ENCODE results near the gene AGO1. TPM values are rescaled to one million over a fixed set of nuclear protein-coding genes. Genes with fewer than 3 reads are reported as not detected.

AGO1 gene
- total and polyA plus RNA-seq, 8 donors = 2.2 to 20.3 (median 10.1) TPM

GRCh38 chr1:35852241-35852640, 30.8 kb upstream of the AGO1 start:
- H3K4me1 ChIP-seq = peaks cover 4 to 38% (median 22%) of the 10 kb centered on the region in 4 donors
- H3K27ac ChIP-seq = peak overlapping the region in 1 of 5 donors; percentile 56
- no peaks in the 10 kb centered on the region for H3K9me3 ChIP-seq
- intact Hi-C loops (cut with DNase I; ENCODE audit: low total_unique reads) = no loop called here
- no peak for DNase-seq
- TF ChIP-seq EP300 (IDR thresholded peaks at IDR 0.05) (no peak), POLR2A (IDR thresholded peaks at IDR 0.05) (no peak), POLR2AphosphoS5 (IDR thresholded peaks at IDR 0.05) (no peak), CTCF (IDR thresholded peaks at IDR 0.05) (no peak)
- 40 to 47% (median 44%) methylated on average over 2 of the region's 2 CpGs for WGBS, 5 donors
- H3K4me3 ChIP-seq = no peak overlapping the region
- peaks cover 23 to 82% (median 77%) of the 10 kb centered on the region in 4 donors for H3K36me3 ChIP-seq
- no peaks in the 10 kb centered on the region for H3K27me3 ChIP-seq

GRCh38 chr1:35854989-35855700, 27.9 kb upstream of the AGO1 start:
- no peaks in the 10 kb centered on the region for H3K27me3 ChIP-seq
- DNase-seq = no peak
- H3K9me3 ChIP-seq = no peaks in the 10 kb centered on the region
- no peak overlapping the region for H3K27ac ChIP-seq
- H3K4me1 ChIP-seq = peaks cover 4 to 33% (median 17%) of the 10 kb centered on the region in 4 donors
- peaks cover 23 to 66% (median 64%) of the 10 kb centered on the region in 4 donors for H3K36me3 ChIP-seq
- TF ChIP-seq EP300 (IDR thresholded peaks at IDR 0.05) (no peak), CTCF (IDR thresholded peaks at IDR 0.05) (no peak), POLR2A (IDR thresholded peaks at IDR 0.05) (no peak), POLR2AphosphoS5 (IDR thresholded peaks at IDR 0.05) (no peak)
- intact Hi-C loops (cut with DNase I; ENCODE audit: low total_unique reads) = no loop called here
- WGBS, 5 donors = 43 to 56% (median 51%) methylated on average over 9 of the region's 9 CpGs
- no peak overlapping the region for H3K4me3 ChIP-seq

- Histone ChIP-seq H3K36me3 (peaks cover 16 to 48% (median 46%) of the 10 kb centered on the region in 4 donors), H3K4me1 (peaks cover 0 to 17% (median 15%) of the 10 kb centered on the region in 4 donors), H3K27me3 (no peaks in the 10 kb centered on the region), H3K9me3 (no peaks in the 10 kb centered on the region), H3K4me3 (no peak overlapping the region), H3K27ac (peak overlapping the region in 1 of 5 donors; percentile 39)
- TF ChIP-seq CTCF (IDR thresholded peaks at IDR 0.05) = no peak
- peak in 1 of 3 donors; percentile 13 for TF ChIP-seq POLR2AphosphoS5 (IDR thresholded peaks at IDR 0.05)
- 23 to 33% (median 26%) methylated on average over 1 of the region's 1 CpG for WGBS, 5 donors
- intact Hi-C loops (cut with DNase I; ENCODE audit: low total_unique reads) = no loop called here
- DNase-seq = no peak
These were observed 26.0 kb upstream of the AGO1 start for GRCh38 chr1:35856964-35857363.

GRCh38 chr1:35857830-35858229, 25.2 kb upstream of the AGO1 start:
- intact Hi-C loops (cut with DNase I; ENCODE audit: low total_unique reads) = no loop called here
- no peak overlapping the region for H3K4me3 ChIP-seq
- H3K36me3 ChIP-seq = peaks cover 16 to 40% (median 39%) of the 10 kb centered on the region in 4 donors
- H3K4me1 ChIP-seq = peaks cover 0 to 14% (median 14%) of the 10 kb centered on the region in 4 donors
- no peak overlapping the region for H3K27ac ChIP-seq
- no peak for TF ChIP-seq CTCF (IDR thresholded peaks at IDR 0.05)
- no peak for TF ChIP-seq EP300 (IDR thresholded peaks at IDR 0.05)
- TF ChIP-seq POLR2A (IDR thresholded peaks at IDR 0.05) = no peak
- no peak for TF ChIP-seq POLR2AphosphoS5 (IDR thresholded peaks at IDR 0.05)
- DNase-seq = peak in 1 of 2 donors; percentile 48
- H3K27me3 ChIP-seq = no peaks in the 10 kb centered on the region
- H3K9me3 ChIP-seq = no peaks in the 10 kb centered on the region
